Kidney (tissue), 14 donors: ENCODE data around the gene FNTB. TPM values are rescaled to one million over a fixed set of nuclear protein-coding genes. Genes with fewer than 3 reads are reported as not detected.

Experiments
- DNase-seq, 5 donors: peaks; one replicate each; pipeline ENCODE4 v3.0.0-alpha.2; 2013 to 2020
- FAIRE-seq: peaks from 2 replicates; lab custom pipeline; 2012; peaks lifted over from hg19 to GRCh38; lab: Jason Lieb, UNC
- H3K27ac ChIP-seq, 2 donors: one replicate each; pipeline ENCODE4 v1.7.0; 2013; ENCODE audit warnings: low read depth in 2 of 2, low read length in 2 of 2, inconsistent platforms in 1 of 2
- H3K27me3 ChIP-seq: one replicate; pipeline ENCODE4 v1.7.1; 2013; ENCODE audit warnings: low read length, inconsistent platforms; ENCODE audit not compliant: control insufficient read depth, insufficient read depth
- H3K36me3 ChIP-seq, 3 donors: one replicate each; pipeline versions ENCODE4 v1.7.0 to v1.7.1; 2013; ENCODE audit warnings: low read length in 3 of 3, control low read depth in 1 of 3, inconsistent platforms in 1 of 3; ENCODE audit not compliant: insufficient read depth in 3 of 3, control insufficient read depth in 2 of 3
- H3K4me1 ChIP-seq, 3 donors: one replicate each; pipeline versions ENCODE4 v1.7.0 to v1.7.1; 2013; ENCODE audit warnings: low read length in 3 of 3, inconsistent platforms in 1 of 3, low read depth in 1 of 3; ENCODE audit not compliant: control insufficient read depth in 2 of 3, insufficient read depth in 2 of 3
- H3K4me3 ChIP-seq, 3 donors: one replicate each; pipeline versions ENCODE4 v1.7.0 to v1.8.1; 2013; ENCODE audit warnings: low read length in 3 of 3, control low read depth in 1 of 3, inconsistent platforms in 1 of 3
- H3K9ac ChIP-seq, 3 donors: one replicate each; pipeline versions ENCODE4 v1.7.0 to v1.7.1; 2013; ENCODE audit warnings: low read length in 3 of 3, control low read depth in 1 of 3, inconsistent platforms in 1 of 3
- H3K9me3 ChIP-seq, 3 donors: one replicate each; pipeline versions ENCODE4 v1.7.0 to v1.7.1; 2013; ENCODE audit warnings: low read length in 3 of 3, control low read depth in 1 of 3, inconsistent platforms in 1 of 3; ENCODE audit not compliant: control insufficient read depth in 2 of 3, insufficient read depth in 1 of 3
- intact Hi-C: fragments of 100-400 bp; cut with DNase I; formaldehyde crosslinking; loops from one replicate; pipeline ENCODE4 v1.11.1; 2022
- polyA plus RNA-seq: library from polyadenylated mRNA; stranded (reverse); fragments of 350-450 nt; fragmentation: Illumina TruSeq; extraction: RNeasy Lipid Tissue Mini Kit (QIAGEN cat#74804); gene quantifications from one replicate; pipeline ENCODE4 v1.2.3, GENCODE V29; 2014; ENCODE audit warnings: low read depth, low replicate concordance; ENCODE audit not compliant: insufficient read depth
- total RNA-seq: library from RNA; stranded (reverse); fragmentation: NEBNext Ultra II Directional; extraction: Animal tissue kit (Norgen Biotek cat#: 25700); gene quantifications from one replicate; pipeline ENCODE4 v1.2.1, GENCODE V29; 2021
- TF ChIP-seq, protein P1 (sequence below): IDR thresholded peaks from 3 replicates; pipeline ENCODE4 v1.5.1; 2012; ENCODE audit warnings: mild to moderate bottlenecking, moderate library complexity, borderline replicate concordance; ENCODE audit not compliant: insufficient read depth; ENCODE audit errors: extremely low read depth
- donor health status: control.
- donor health status: control.
- donor health status: control.
- donor health status: control.
- donor health status: control.
- donor health status: DM: yes; HTN: yes; CAD: no.
- donor health status: Normal renal cell carcinoma (clear cell type).

Gene FNTB
- total and polyA plus RNA-seq, 2 donors from 2014 or later, result 13.6 to 15.0 TPM

DNA sequence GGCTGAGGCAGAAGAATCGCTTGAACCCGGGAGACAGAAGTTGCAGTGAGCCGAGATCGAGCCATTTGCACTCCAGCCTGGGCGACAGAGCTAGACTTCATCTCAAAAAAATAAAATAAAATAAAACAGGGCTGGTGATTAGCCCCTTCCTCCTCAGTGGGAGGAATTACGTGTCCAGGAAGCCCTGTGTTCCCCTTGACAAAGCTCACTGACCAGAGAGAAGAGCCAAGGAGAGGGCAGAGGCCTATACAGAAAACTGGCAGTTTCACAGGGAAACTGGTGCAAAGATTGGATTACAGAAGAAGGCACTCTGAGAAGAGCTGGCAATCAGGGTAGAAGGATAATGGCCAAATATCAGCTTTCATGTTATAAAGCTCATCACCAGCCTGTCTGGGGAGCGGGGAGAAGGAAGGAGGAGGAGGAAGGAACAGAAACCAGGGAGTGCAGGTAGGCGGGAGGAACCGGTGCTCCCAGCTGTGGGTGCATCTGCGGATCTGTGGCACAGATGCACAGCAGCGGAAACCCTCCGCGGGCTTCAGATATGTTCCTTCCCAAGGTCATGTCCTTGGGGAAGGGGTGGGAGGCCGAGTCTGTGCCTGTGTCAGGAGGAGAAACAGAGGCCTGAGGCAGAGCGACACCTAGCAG is 21.2 kb upstream of the FNTB start:
- DNase-seq (peak in 4 of 5 donors; percentile 31 to 72 (median 48)), FAIRE-seq (no peak)
- intact Hi-C loops, result no loop called here
- Histone ChIP-seq H3K27ac (no peak overlapping the region), H3K4me3 (no peak overlapping the region), H3K9ac (no peak overlapping the region), H3K36me3 (no peaks in the 10 kb centered on the region), H3K9me3 (no peaks in the 10 kb centered on the region), H3K27me3 (no peaks in the 10 kb centered on the region), H3K4me1 (peaks cover 0 to 15% (median 0%) of the 10 kb centered on the region in 3 donors)
- TF ChIP-seq, protein P1, sequence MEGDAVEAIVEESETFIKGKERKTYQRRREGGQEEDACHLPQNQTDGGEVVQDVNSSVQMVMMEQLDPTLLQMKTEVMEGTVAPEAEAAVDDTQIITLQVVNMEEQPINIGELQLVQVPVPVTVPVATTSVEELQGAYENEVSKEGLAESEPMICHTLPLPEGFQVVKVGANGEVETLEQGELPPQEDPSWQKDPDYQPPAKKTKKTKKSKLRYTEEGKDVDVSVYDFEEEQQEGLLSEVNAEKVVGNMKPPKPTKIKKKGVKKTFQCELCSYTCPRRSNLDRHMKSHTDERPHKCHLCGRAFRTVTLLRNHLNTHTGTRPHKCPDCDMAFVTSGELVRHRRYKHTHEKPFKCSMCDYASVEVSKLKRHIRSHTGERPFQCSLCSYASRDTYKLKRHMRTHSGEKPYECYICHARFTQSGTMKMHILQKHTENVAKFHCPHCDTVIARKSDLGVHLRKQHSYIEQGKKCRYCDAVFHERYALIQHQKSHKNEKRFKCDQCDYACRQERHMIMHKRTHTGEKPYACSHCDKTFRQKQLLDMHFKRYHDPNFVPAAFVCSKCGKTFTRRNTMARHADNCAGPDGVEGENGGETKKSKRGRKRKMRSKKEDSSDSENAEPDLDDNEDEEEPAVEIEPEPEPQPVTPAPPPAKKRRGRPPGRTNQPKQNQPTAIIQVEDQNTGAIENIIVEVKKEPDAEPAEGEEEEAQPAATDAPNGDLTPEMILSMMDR, result no peak

DNA sequence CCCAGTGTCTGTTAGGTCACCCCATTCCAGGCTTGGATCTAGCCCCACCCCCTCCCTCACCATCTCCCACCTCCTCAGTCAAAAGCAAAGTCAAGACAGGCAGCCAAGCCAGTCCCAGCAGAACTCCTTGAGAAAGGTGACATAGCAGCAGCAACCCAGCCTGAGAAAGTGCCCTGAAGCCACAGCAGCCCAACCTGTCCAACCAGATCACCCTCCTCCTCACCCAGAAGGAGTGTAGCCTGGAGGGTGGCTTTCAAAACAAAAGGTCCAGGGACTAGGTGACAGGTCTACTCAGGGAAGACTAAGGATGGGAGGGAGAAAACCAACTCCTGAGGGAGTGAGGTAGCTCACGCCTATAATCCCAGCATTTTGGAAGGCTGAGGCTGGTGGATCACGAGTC is 19.7 kb upstream of the FNTB start:
- Histone ChIP-seq H3K4me3 (no peak overlapping the region), H3K27me3 (no peaks in the 10 kb centered on the region), H3K36me3 (no peaks in the 10 kb centered on the region), H3K9ac (peak overlapping the region in 1 of 3 donors; percentile 21), H3K9me3 (no peaks in the 10 kb centered on the region), H3K27ac (peak overlapping the region in 1 of 2 donors; percentile 74), H3K4me1 (peaks cover 0 to 9% (median 0%) of the 10 kb centered on the region in 3 donors)
- intact Hi-C loops, result no loop called here
- TF ChIP-seq, protein P1, result no peak
- DNase-seq (peak in 4 of 5 donors; percentile 31 to 43 (median 34)), FAIRE-seq (no peak)

DNA sequence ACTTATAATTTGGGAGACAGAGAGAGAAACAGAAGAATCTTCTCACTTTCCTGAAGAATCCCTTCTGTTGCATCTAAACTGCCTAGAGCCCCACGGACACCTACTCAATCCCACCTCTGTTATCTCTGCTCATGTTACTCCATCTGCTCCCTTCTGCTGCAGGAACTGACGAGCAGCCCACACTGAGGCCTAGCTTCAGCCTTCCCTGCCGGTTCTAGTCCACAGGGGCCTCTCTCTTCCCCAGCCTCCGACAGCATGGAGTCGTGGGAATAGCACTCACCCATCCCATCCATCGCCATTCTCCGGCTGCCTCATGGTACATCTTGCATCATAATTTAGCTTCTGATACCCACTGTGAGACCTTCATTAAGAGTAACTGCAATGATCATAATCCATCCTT is 18.5 kb upstream of the FNTB start:
- Histone ChIP-seq H3K4me1 (peaks cover 0 to 9% (median 0%) of the 10 kb centered on the region in 3 donors), H3K4me3 (no peak overlapping the region), H3K9ac (no peak overlapping the region), H3K9me3 (no peaks in the 10 kb centered on the region), H3K27me3 (no peaks in the 10 kb centered on the region), H3K27ac (no peak overlapping the region), H3K36me3 (no peaks in the 10 kb centered on the region)
- DNase-seq (peak in 1 of 5 donors; percentile 56), FAIRE-seq (no peak)
- TF ChIP-seq, protein P1, result no peak
- intact Hi-C loops, result no loop called here
